DMS53 treated with DMSO at 0.1 percent for 48 hours (cell line): ENCODE measurements around the gene PMM2.
"Not testable (repeated sequence)": the region's sequence is repeated elsewhere in the genome, so short reads cannot be mapped to it uniquely, and the experiment has no call there.

ENCODE experiments used
- DNase-seq: peaks from one replicate; lab custom pipeline; 2025; ENCODE audit not compliant: unreplicated experiment; lab: John Stamatoyannopoulos, UW

The PMM2 gene

GRCh38 chr16:8781797-8782196 is 15.8 kb upstream of the PMM2 start:
- no peak for DNase-seq

DNA sequence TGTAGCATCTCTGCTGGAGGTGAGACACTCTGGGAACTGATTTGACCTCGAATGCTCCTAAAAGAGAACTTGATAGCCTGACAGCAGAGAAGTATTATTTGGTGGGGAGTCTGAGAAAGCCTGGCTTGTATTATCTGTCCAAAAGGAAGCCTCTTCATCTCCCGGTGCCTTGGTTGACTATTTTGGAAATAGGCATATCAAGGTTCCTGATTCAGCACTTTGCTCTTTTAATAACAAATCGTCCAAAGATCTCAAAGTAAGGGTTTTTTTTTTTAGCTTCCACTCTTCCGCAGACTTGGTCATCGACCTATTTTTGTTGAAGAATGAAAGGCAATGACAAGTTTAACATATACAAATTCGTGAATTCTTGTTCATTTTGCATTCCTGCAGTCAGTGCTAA is 15.0 kb upstream of the PMM2 start:
- DNase-seq: no peak

- DNase-seq: no peak
These were observed 12.2 kb upstream of the PMM2 start for GRCh38 chr16:8785408-8785807.

DNA sequence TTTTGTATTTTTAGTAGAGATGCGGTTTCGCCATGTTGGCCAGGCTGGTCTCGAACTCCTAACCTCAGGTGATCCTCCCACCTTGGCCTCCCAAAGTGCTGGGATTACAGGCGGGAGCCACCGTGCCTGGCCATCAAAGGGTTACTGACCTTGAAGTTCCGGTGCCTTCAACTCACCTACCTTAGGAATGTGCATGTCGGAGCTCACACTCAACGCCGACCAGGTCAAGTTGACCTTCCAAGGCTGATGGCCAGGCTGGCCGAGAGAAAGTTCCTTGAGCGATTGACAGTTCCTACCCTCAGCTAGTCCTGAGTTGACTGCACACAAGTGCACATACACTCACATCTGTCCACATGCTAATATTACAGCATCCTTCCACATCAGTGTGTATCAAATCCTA is 11.3 kb upstream of the PMM2 start:
- not testable (repeated sequence) for DNase-seq

DNA sequence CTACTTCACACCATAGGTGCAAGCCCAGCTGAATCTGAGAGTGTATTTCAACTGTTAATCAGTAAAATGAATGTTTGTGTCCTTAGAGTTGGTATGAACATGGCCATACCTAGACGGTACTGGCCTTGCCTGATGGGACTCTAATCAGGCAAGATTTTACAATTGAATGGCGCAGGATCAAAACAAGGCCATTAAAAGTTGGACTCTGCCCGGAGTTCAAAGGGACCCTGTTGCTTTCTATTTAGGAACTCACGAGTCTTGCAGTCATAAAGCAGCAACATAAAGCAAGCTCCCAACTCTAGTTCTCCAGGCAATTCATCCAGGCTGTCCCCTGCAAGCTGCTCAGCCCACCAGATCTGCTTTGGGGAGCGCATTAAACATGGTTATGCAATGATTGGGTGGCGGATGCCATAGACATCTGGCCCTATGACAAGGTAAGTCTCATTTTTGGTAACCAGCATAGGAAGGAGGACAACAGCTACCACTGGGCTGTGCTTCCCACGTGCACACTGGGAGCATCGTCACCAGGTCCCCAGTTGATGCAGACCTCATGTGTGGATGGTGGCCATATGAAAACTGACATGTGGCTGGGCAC is 9.0 kb upstream of the PMM2 start:
- DNase-seq: no peak

- no peak for DNase-seq
These were observed 2.5 kb upstream of the PMM2 start for GRCh38 chr16:8795091-8795490.

DNA sequence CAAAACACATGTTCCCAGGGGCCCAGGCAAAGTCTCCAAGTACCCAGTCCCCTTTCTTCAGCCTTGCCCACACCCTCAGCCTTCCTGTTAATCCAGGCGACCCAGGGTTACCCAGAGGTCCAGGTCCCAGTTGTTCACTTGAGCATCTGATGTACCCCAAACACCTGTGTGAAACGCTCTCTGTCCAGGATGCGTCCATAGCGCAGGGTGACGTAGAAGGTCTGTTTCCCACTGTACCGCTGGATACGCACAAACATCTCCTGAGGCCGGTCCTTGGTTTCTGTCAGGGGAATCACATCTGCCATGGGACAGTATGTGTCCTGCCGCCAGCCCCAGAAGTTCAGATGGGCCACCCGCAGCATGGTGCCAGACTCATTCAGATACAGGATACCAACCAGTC is 1.8 kb upstream of the PMM2 start:
- no peak for DNase-seq

GRCh38 chr16:8796469-8797363 is 923 bp upstream of the PMM2 start:
- DNase-seq: no peak

- no peak for DNase-seq
These were observed 512 bp downstream of the PMM2 start for GRCh38 chr16:8798174-8798527.

GRCh38 chr16:8798535-8799157 is 1.0 kb downstream of the PMM2 start:
- DNase-seq: no peak

GRCh38 chr16:8801701-8802100 is 4.1 kb downstream of the PMM2 start:
- DNase-seq: no peak

GRCh38 chr16:8803733-8804132 is 6.1 kb downstream of the PMM2 start:
- DNase-seq: not testable (repeated sequence)

DNA sequence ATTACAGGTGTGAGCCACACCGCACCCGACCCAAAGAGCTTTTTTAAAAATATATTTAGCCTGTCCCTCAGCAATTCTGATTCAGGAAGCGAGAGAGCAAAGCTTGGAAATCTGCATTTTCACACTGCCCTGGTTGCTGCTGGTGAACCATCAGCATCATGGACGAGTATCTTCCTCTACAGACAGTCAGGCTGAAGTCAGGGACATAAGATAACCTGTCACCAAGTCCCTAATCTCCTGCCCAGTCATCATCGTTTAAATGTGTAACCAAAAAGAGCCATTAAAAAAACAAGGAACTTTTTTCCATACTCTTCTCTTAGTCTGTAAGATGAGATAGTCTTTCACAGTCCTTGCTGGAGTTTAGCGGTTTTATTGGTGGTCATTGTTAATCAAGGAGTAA is 6.7 kb downstream of the PMM2 start:
- DNase-seq: no peak

DNA sequence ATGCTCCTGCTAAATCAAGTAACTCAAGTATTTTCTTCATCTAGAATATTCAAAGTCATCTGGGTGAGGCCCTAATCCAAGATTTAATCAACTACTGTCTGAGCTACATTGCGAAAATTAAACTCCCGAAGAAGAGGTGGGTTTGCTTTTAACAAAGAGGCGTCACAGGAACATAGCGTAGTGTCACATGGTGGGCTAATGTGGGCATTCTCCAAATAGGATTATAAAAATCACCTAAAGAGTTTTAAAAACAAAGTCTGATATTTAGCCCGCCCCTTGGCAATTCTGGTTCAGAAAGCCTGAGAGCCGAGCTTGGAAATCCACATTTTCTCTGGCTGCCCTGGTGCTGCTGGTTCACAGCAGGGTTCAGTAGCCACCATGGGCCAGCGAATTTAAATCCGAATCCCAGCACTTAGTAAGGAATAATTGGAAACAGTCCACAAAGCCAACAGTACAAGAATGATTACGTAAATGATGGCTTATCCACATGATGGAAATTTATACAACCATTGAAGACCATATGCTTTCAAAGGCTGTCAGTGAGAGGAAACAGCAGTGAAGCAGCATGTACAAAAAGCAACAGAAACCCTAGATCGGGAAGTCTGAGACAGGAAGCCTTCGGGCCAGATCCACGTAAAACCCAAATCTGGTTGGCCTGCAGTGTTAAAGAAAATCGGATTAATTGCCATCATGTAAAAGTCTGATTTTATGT is 8.8 kb downstream of the PMM2 start:
- DNase-seq: no peak

GRCh38 chr16:8807189-8807588 is 9.6 kb downstream of the PMM2 start:
- DNase-seq: no peak

- DNase-seq: no peak
These were observed 10.4 kb downstream of the PMM2 start for GRCh38 chr16:8808009-8808408.

DNA sequence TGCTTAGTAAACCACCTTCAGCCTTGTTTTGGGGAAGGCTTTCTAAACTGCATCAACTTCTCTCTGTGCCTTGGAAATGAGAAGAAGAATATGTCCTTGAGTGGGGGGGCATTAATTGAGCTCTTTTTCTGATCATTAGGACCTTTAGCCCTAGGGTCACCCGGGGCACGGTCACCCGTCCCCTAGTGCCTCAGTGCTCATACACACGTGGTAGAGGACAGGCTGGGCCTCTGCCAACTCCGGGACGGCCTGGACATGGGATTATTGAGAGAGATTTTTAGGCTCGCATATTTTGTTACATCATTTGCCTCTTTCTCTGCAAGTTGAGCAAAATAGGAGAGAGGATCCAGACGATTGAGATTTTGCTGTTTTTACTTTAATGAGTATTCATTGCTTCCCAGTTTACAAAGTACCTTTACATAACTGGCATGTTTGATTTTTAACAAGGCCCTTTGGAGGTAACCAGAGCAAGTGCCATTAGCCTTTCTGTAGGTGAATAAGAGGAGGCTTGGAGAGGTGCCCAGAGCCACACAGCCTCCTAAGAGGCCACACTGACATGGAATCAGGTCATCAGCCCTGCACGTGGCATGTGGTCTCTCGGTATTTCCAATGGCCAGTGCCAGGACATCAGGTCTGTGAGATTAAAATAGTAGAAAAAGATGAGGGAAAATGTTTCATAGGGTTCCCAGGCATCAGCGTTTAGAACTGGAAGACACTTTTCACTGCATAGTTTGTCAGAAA is 11.1 kb downstream of the PMM2 start:
- DNase-seq: no peak

GRCh38 chr16:8812162-8812843 is 14.7 kb downstream of the PMM2 start:
- DNase-seq: no peak

DNA sequence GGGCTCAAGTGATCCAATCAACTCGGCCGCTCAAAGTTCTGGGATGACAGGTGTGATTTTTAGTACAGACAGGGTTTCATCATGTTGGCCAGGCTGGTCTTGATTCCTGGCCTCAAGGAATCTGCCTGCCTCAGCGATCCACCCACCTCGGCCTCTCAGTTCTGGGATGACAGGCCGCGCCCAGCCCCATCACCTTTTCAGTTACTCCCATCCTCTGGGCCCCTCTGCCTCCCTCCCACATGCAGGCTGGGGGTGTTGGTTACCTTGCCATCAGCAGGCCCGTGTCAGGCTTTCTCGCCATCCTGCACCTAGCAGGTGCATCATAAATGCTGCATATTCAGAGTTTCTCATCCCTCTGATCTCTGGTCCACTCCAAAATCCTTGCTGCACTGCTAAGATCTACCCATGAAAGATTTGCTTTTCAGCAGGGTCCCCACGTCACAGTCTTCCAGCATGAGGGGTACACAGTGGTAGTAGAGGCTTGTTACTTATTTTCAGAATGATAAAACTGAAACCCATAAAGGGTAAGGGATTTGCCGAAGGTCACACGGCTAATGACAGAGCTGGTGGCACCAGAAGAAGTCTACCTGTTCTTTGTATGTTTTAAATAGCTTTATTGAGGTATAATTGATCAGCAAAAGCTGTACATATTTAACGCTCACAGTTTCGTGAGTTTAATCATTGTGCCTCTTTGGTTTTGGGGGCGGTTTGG is 16.6 kb downstream of the PMM2 start:
- no peak for DNase-seq
